Aorta (tissue), 5 donors: ENCODE data around the gene PMEPA1. TPM values are rescaled to one million over a fixed set of nuclear protein-coding genes. Genes with fewer than 3 reads are reported as not detected.

Source experiments
- ATAC-seq: fragments of 200-7000 bp; cut with Tn5 transposase; one replicate; pipeline ENCODE4 v1.9.1; 2022; ENCODE audit warnings: moderate library complexity; ENCODE audit not compliant: low FRiP score
- DNase-seq, 2 donors: peaks; one replicate each; pipeline ENCODE4 v3.0.0-alpha.2; 2020
- H3K27ac ChIP-seq, 2 donors: one replicate each; pipeline ENCODE4 v1.5.1; 2013; ENCODE audit warnings: low read length in 2 of 2, mild to moderate bottlenecking in 2 of 2, moderate library complexity in 2 of 2, control low read depth in 1 of 2, inconsistent platforms in 1 of 2, low read depth in 1 of 2
- H3K27me3 ChIP-seq, 2 donors: one replicate each; pipeline ENCODE4 v1.6.1; 2013; ENCODE audit warnings: control low read depth in 1 of 2, low read length in 1 of 2, mild to moderate bottlenecking in 1 of 2, moderate library complexity in 1 of 2; ENCODE audit not compliant: insufficient read depth in 2 of 2, control insufficient read depth in 1 of 2
- H3K36me3 ChIP-seq, 2 donors: one replicate each; pipeline ENCODE4 v1.6.1; 2013; ENCODE audit warnings: control low read depth in 1 of 2, low read length in 1 of 2, mild to moderate bottlenecking in 1 of 2; ENCODE audit not compliant: insufficient read depth in 2 of 2, control insufficient read depth in 1 of 2
- H3K4me1 ChIP-seq, 2 donors: one replicate each; pipeline ENCODE4 v1.6.1; 2013; ENCODE audit warnings: low read length in 2 of 2, control low read depth in 1 of 2, mild to moderate bottlenecking in 1 of 2, moderate library complexity in 1 of 2; ENCODE audit not compliant: insufficient read depth in 2 of 2, control insufficient read depth in 1 of 2
- H3K4me3 ChIP-seq, 2 donors: one replicate each; pipeline ENCODE4 v1.5.1; 2013; ENCODE audit warnings: low read length in 2 of 2, control low read depth in 1 of 2, mild to moderate bottlenecking in 1 of 2
- H3K9me3 ChIP-seq: one replicate; pipeline ENCODE4 v1.6.1; 2013; ENCODE audit warnings: mild to moderate bottlenecking, low read length; ENCODE audit not compliant: control insufficient read depth
- WGBS, 2 donors: extraction: QIAGEN DNeasy Blood & Tissue Kit; methylation state at CpG; one replicate each; pipeline ENCODE4 v1.1.7; 2013; 5-methylcytosine and 5-hydroxymethylcytosine counted together
- intact Hi-C, 2 donors: fragments of 100-400 bp; cut with DNase I; formaldehyde crosslinking; loops; one replicate each; pipeline versions ENCODE4 v1.14.2 to v1.15.0; 2022
- polyA plus RNA-seq, 2 donors: library from polyadenylated mRNA; stranded (reverse); fragments of 200-250 nt; gene quantifications; one replicate each; pipeline ENCODE4 v1.2.3, GENCODE V29; 2013
- total RNA-seq, 2 donors: library from RNA; stranded (reverse); fragmentation: NEBNext Ultra II Directional; extraction: Animal tissue kit (Norgen Biotek cat#: 25700); gene quantifications; one replicate each; pipeline ENCODE4 v1.2.1, GENCODE V29; 2021
- donor health status: healthy with polysubstance abuse.
- donor health status: Bipolar disorder and iron deficiency.
- donor health status: DM: no; HTN: no; CAD: no.
- donor health status: DM: no; HTN: no; CAD: no.
- donor health status: DM: yes; HTN: yes; CAD: no.

PMEPA1 gene
- total and polyA plus RNA-seq, 4 donors, result 31.4 to 188 (median 107) TPM

DNA sequence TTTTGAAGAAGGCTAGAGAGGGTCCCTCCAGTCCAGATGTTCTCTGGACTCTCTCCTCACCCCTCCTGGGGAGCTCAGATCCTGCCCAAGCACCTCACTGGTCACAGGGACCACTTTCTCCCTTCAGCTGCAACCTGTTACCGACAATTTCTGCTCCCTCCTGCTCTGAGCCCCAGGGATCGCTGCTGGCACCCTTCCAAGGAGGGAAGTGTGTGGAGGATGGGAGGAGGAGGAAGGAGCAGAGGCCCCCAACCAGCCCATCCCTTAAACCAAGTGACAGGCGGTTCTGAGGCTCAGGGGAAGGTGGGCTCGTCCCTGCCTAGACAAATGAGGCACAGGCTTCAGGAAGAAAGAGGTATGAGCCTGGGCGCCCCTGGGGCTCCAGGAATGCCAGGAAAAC, 13.9 kb downstream of the PMEPA1 start:
- H3K9me3 ChIP-seq, result no peaks in the 10 kb centered on the region
- DNase-seq (no peak), ATAC-seq (no peak)
- H3K4me1 ChIP-seq, result peaks cover 0 to 2% of the 10 kb centered on the region in 2 donors
- WGBS, 2 donors, result 34 to 41% methylated on average over 5 of the region's 5 CpGs
- no peak overlapping the region for H3K4me3 ChIP-seq
- H3K27me3 ChIP-seq, result no peaks in the 10 kb centered on the region
- H3K27ac ChIP-seq, result peak overlapping the region in 1 of 2 donors; percentile 39
- intact Hi-C loops, result no loop called here
- H3K36me3 ChIP-seq, result no peaks in the 10 kb centered on the region

DNA sequence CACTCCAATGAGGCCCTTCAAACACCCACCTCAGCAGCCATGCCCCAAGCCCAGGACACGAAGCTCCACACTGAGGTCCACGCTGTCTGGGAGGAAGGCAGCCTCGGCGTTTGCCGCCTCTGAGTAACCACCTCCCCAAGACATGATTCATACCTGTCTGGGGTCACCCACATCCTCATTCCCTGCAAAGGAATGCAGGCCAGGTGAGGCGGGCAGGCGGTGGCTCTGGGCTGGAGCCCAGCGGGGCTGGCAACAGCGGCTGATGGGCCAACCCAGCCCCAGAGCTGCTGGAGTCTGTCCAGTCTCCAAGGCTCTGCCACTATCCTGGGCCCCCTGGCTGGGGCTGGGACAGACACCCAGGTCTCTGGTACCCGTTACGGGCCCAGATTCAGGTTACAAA, 14.8 kb downstream of the PMEPA1 start:
- DNase-seq (no peak), ATAC-seq (no peak)
- Histone ChIP-seq H3K36me3 (no peaks in the 10 kb centered on the region), H3K9me3 (no peaks in the 10 kb centered on the region), H3K27ac (no peak overlapping the region), H3K4me3 (no peak overlapping the region), H3K4me1 (peaks cover 0 to 2% of the 10 kb centered on the region in 2 donors), H3K27me3 (no peaks in the 10 kb centered on the region)
- 29 to 34% methylated on average over 11 of the region's 11 CpGs for WGBS, 2 donors
- intact Hi-C loops, result no loop called here

DNA sequence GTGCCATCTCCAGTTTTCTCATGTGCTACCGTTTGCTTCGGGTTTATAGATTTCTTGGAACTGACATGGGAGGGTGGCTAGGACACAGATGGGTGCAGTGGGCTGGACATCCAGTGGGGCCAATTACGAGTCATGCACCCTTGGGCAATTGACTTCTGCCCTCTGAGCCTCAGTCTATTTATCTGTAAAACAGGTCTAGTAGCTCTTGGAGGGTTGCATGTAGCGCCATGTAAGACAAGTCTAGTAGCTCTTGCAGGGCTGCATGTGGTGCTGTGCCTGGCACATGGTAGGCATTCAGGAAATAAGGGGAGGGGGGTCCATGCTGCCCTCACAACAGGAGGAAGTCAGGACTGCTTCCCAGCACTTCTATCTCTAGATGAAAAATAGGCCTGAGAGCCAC, 15.3 kb downstream of the PMEPA1 start:
- ATAC-seq, result no peak
- no peak for DNase-seq
- no peaks in the 10 kb centered on the region for H3K27me3 ChIP-seq
- H3K4me3 ChIP-seq, result no peak overlapping the region
- H3K4me1 ChIP-seq, result peaks cover 2 to 3% of the 10 kb centered on the region in 2 donors
- H3K27ac ChIP-seq, result no peak overlapping the region
- no peaks in the 10 kb centered on the region for H3K9me3 ChIP-seq
- intact Hi-C loops, result no loop called here
- H3K36me3 ChIP-seq, result no peaks in the 10 kb centered on the region
- WGBS, 2 donors, result 70 to 71% methylated on average over 4 of the region's 4 CpGs

DNA sequence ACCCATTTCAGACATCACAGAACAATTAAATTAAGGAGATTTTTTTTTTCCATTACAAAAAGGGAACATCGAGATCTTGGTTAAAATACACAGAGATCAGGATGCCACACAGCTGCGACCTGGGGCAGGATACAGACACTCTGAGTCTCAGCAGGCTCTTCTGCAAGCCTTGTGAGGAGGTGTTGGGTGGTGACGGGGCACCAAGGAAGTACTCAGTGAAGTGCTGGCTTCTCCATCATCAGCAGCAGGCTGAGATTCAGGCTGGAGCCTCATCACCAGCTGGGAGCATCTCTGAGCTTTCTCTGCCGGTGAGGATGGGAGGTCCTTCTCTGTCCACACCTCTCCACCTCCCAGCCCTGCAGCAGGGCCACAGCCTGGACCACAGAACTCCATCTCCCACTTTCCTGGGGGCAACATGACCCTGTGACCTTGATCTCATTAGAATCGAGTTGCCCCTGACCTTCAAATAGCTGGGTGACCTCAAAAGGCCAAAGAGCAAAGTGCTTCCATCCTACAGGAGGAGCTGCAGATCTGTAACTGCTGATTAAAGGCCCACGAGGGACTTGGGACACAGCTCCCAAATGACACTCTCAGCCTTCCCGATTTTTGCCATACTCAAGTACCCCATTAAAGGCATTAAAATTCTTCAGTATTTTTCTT, 16.0 kb downstream of the PMEPA1 start:
- WGBS, 2 donors, result 33 to 36% methylated on average over 7 of the region's 7 CpGs
- Histone ChIP-seq H3K27me3 (no peaks in the 10 kb centered on the region), H3K36me3 (no peaks in the 10 kb centered on the region), H3K4me3 (no peak overlapping the region), H3K27ac (no peak overlapping the region), H3K9me3 (no peaks in the 10 kb centered on the region), H3K4me1 (peaks cover under 1 to 3% of the 10 kb centered on the region in 2 donors)
- no peak for ATAC-seq
- DNase-seq, result no peak
- intact Hi-C loops, result no loop called here

DNA sequence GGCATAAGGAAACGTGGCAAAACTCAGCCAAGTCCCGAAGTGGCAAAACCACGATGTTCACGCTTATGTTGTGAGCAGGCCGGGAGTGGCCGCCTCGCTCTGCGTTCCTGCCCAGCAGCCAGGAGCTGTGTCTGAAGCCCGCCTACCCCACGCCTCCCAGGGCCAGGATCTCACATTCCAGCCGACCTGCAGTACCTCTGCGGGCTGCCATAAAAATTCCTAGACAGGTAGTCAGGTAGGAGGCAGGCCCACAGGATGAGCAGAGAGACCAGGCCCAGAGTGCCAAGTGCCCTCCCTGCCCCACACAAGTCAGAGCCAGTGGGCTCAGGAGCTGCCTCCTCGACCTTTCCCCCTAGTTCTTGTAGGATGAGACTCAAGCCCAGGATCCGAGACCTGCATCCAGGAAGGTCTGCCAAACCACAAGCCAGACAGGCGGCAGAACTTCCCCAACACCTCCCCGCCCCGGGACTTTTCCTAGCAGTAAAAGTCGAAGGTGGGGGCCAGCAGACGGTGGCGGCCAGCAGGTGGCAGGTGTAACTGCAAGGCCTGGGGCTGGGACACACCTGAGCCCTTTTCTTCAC, 16.7 kb downstream of the PMEPA1 start:
- intact Hi-C loops, result no loop called here
- peaks cover 0 to 3% of the 10 kb centered on the region in 2 donors for H3K4me1 ChIP-seq
- no peak for ATAC-seq
- DNase-seq, result no peak
- no peaks in the 10 kb centered on the region for H3K9me3 ChIP-seq
- H3K27me3 ChIP-seq, result no peaks in the 10 kb centered on the region
- no peak overlapping the region for H3K27ac ChIP-seq
- H3K4me3 ChIP-seq, result no peak overlapping the region
- H3K36me3 ChIP-seq, result no peaks in the 10 kb centered on the region
- 24 to 25% methylated on average over 20 of the region's 20 CpGs for WGBS, 2 donors

DNA sequence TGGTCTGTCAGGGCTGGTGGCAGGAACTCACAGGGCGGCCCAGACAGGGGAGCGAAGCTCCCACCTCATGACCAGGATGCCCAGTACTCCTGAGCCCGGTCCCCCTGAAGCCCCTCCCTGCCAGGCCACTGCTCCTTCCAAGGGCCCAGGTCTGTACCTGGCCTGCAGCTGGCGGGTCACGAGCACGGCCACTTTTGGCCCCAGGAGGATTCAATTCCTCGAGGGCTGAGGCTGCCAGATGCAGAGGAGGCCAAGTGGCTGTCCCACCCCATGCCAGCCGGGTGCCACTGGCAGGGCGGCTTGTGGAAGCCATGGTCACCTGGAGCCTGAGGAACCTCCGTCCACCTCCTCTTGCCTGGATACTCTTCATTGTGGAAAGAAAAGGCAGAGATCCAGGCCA, 17.4 kb downstream of the PMEPA1 start:
- 35 to 36% methylated on average over 10 of the region's 10 CpGs for WGBS, 2 donors
- ATAC-seq, result no peak
- H3K27ac ChIP-seq, result no peak overlapping the region
- DNase-seq, result no peak
- intact Hi-C loops, result no loop called here
- H3K9me3 ChIP-seq, result no peaks in the 10 kb centered on the region
- no peaks in the 10 kb centered on the region for H3K36me3 ChIP-seq
- no peak overlapping the region for H3K4me3 ChIP-seq
- no peaks in the 10 kb centered on the region for H3K27me3 ChIP-seq
- peaks cover 0 to 3% of the 10 kb centered on the region in 2 donors for H3K4me1 ChIP-seq

DNA sequence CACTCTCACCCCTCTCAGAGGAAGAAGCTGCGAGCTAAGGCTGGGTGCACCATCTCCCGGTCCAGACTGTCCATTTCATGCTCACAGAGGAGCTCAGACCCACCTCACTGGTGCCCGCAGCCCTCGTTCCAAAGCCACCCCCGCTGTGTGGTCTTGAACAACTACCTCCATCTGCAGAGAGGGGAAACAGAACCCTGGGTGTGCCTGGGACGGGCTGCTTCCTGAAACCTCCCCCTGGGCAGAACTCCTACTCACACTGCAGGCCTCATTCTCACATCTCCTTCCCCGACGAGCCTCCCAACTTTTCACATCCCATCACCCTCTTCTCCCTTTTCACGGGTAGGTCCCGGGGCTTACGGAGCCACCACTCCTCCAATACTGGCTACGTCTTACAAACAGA, 18.1 kb downstream of the PMEPA1 start:
- Histone ChIP-seq H3K9me3 (no peaks in the 10 kb centered on the region), H3K27me3 (no peaks in the 10 kb centered on the region), H3K4me1 (peaks cover 0 to 3% of the 10 kb centered on the region in 2 donors), H3K4me3 (no peak overlapping the region), H3K36me3 (no peaks in the 10 kb centered on the region), H3K27ac (no peak overlapping the region)
- no peak for ATAC-seq
- 29 to 42% methylated on average over 12 of the region's 12 CpGs for WGBS, 2 donors
- intact Hi-C loops, result no loop called here
- DNase-seq, result no peak

DNA sequence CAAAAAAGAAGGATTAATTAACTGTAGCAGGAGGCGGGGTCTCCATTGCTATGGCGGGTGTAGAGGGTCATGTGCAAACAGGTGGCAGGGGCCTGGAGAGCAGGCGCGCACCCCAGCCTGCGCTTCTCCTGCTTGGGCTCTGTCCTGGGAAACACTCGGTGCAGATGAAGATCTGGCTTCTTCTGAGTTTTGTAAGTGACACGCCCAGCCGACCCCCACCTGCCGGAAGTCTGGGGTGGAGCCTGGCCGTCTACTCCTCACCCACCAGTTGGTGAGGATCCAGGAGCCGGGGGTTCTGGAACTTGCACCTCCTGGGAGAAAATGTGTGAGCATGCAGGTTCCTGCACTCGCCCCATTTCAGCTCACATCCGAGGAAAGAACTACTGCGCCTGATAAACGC, 19.3 kb downstream of the PMEPA1 start:
- no peaks in the 10 kb centered on the region for H3K36me3 ChIP-seq
- 38 to 39% methylated on average over 15 of the region's 15 CpGs for WGBS, 2 donors
- no peak overlapping the region for H3K27ac ChIP-seq
- DNase-seq, result no peak
- H3K9me3 ChIP-seq, result no peaks in the 10 kb centered on the region
- H3K4me1 ChIP-seq, result peaks cover 0 to 3% of the 10 kb centered on the region in 2 donors
- intact Hi-C loops, result no loop called here
- H3K27me3 ChIP-seq, result no peaks in the 10 kb centered on the region
- ATAC-seq, result no peak
- H3K4me3 ChIP-seq, result no peak overlapping the region

DNA sequence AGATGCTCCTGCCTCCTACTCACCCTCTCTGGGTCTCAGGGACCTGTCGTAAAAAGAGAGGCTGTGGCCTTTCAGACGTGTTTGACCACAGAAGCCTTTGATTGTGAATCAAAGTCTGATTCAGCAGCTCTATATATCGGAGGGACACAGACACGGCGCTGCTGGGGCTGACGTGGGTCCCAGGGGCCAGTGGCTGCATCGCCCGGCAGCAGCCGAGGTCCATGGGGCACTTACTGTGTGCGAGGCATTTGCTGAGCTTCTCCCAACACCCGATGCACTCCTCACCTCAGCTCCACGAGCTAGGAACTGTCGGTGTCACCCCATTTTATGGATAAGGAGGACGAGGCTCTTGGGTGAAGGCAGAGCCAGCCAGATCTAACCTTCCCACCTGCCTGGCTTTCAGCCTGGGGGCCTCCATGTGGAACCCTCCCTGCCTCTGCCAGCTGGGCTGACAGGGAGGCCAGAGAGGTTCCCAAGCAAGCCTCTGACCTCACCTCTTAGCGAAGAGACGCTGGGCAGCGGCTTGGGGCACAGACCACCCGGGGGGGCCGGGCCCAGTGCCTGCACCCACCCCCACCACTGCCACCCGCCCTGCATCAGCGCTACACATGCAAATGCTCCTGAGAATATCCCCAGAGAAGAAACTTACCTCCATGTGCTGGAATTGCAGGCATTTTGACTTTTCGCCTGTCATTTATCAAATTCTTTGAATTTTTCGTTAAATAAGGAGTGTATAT, 19.9 kb downstream of the PMEPA1 start:
- intact Hi-C loops, result no loop called here

More for the DNA sequence above, 19.9 kb downstream of the PMEPA1 start:
- Histone ChIP-seq H3K4me1 (peaks cover 0 to 3% of the 10 kb centered on the region in 2 donors), H3K27me3 (no peaks in the 10 kb centered on the region), H3K4me3 (no peak overlapping the region), H3K27ac (peak overlapping the region; percentile 1 to 19), H3K36me3 (no peaks in the 10 kb centered on the region), H3K9me3 (no peaks in the 10 kb centered on the region)
- no peak for DNase-seq
- WGBS, 2 donors, result 17 to 30% methylated on average over 23 of the region's 23 CpGs
- no peak for ATAC-seq
